ENCODE results near the gene ARL5B.
"Not testable (repeated sequence)": the region's sequence is repeated elsewhere in the genome, so short reads cannot be mapped to it uniquely, and the experiment has no call there.

ARL5B gene, protein sequence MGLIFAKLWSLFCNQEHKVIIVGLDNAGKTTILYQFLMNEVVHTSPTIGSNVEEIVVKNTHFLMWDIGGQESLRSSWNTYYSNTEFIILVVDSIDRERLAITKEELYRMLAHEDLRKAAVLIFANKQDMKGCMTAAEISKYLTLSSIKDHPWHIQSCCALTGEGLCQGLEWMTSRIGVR

DNA sequence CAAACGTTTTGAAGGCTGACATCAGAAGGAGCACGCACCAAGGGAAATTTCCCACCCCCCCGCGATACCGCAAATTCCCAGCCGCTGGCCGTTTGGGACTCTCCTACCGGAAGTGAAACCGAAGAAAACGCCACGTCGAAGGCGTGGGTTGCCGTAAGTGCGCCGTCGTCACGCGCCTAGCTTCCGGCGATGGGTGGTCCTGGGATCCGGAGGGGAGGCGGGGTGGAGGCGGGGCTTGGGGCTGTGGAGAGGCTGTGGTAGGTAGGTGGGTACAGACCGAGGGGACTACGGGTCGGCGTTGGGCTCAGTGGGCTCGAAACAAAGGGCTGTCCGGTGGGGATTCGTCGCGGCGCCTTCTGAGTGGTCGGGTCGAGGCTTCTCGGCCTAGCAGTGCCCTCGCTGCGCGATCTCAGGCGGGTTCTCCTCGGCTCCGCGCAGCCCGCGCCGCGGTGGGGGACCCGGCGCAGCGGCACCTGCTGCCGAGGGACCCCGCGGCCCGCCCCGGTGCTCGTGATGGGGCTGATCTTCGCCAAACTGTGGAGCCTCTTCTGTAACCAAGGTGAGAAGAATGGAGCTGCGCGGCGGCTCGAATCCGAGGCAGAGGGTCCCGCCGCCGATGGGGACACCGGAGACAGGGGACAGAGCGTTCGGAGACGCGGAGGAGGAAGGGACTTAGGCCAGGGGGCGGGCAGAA is at the start of gene ARL5B:
Gene ARL5B (plus strand): TSS at position 307 of the 694 bp plus-strand sequence. CDS start 207 bp downstream, at position 514.
- peak; percentile 90 to 96 for DNase-seq (ENCODE audit: extremely low read depth in 1 of 2, low read depth in 1 of 2)

DNA sequence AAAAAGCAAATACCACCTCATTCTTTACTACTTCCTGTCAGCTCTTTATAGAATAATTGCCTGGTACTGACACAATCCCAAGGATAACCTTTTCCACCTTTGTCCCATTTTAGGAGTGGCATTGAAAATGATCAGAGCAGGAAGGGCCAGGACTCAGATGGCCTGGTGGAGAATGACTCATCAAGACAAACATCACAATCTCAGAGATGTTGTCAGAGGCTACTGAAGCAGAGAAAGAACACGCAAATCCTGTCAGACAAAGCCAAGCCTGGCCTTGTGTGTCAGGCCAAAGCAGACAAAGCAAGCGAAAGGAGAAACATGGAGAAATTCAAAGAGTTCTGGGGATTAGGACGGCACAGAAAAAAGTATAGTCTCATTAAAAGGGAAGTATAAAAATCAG is 48.7 kb upstream of the ARL5B start:
- no peak for DNase-seq (ENCODE audit: extremely low read depth in 1 of 2, low read depth in 1 of 2)

DNA sequence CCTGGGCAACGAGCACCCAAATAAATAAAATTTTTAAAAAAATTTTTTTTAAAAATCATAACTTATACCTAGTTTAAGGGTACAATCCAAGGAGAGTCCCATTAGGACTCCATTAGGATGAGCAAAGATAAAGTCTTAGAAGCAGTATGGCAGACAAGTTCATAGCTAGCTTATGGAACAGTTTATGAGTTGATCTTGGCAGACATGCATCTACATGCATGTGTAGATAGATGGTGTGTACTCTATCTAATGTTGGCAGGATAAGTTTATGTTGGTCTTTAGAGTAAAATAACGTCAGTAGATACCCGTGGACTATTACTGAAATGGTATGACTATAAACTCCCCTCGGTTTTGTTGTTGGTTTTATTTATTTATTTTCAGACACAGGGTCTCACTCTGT is 48.1 kb upstream of the ARL5B start:
- no peak for DNase-seq (ENCODE audit: extremely low read depth in 1 of 2, low read depth in 1 of 2)

DNA sequence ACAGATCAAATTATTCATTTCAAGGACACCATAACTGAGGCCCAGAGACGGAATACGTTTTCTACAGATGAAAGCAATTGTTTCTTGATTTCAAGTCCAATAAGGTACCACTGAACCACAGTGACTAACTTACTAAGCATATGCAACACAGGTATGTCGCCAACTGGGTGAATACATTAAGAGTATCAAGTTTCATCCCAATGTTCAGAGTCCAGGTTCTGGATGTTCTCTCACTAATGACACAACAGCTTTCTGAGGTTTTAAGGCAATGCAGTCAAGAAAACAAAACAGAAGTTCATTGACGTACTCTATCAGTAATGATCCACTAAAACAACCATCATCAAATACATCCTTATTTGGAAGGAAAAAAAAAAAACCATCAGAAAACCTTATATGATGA is 43.6 kb upstream of the ARL5B start:
- no peak for DNase-seq (ENCODE audit: extremely low read depth in 1 of 2, low read depth in 1 of 2)

DNA sequence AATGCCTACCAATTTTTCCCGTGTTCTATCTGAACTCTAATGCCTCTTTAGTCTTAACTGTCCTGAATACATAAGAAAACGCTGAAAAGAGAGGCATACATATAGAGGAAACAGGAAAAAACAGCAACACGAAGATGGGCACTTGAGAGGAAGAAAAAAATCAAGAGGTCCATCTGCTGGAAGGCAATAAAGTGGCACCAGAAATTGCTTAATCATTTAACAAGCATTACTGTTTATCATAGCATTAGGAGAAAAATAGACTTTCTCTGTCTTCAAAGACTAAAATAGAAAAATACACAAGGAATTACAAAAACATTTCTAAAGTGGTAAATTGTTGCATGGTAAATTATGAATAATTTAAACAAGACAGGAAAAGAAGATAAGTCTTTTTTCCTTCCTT is 42.9 kb upstream of the ARL5B start:
- DNase-seq (ENCODE audit: extremely low read depth in 1 of 2, low read depth in 1 of 2): no peak

DNA sequence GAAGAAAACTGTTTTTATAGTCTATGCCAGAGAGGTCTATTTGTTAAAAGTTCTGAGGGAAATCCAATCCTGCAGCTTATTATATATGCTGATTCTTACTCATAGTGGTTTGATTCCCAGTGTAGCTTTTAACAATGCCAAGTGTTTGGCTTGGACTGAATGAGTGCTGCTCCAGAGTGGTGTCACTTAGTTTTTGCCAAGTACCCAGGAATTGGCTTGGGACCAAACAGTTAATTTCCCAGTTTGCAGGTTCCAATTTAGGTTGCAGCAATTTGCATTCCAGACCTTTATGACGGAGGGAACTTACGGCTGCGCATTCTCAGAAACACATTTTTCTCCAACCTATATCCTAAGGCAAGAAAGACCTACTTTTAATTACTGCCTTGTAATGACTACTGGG is 40.2 kb upstream of the ARL5B start:
- no peak for DNase-seq (ENCODE audit: extremely low read depth in 1 of 2, low read depth in 1 of 2)

DNA sequence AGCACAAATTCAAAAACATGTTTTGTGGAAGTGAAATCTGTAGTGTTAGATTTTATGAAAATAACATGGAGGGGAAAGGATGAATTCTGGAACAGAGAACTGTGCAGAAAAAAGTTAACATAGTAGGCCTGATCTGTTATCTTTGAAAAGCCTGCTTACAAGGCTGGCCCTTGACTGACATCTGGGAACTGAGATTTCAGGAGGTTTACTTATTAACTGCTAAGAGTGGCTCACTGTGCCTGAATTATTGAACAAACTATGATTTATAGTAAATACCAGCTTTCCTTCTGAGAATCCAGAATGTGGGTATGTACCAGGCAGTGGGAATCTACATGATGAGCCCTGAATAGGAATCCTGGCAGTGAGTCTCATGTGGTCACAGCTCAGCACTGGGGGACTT is 38.4 kb upstream of the ARL5B start:
- no peak for DNase-seq (ENCODE audit: extremely low read depth in 1 of 2, low read depth in 1 of 2)

DNA sequence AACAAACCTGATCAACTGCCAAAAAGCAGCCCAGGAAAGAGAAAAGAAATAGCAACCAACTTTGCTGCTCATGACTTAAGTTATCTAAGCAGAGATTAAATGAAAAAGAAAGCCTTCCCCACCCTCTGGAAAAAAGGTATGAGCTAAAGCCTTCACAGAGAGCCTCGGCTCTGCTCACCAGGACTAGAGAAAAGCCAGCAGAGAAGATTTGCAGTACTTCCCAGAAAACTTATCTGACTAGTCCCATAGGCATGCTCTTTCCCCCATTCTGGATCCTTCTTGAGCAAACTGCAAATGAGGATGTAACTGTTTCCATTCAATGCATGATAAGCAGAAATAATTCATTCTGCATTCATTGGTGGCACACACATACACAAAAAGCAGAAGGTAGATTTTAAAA is 35.6 kb upstream of the ARL5B start:
- DNase-seq (ENCODE audit: extremely low read depth in 1 of 2, low read depth in 1 of 2): not testable (repeated sequence)

DNA sequence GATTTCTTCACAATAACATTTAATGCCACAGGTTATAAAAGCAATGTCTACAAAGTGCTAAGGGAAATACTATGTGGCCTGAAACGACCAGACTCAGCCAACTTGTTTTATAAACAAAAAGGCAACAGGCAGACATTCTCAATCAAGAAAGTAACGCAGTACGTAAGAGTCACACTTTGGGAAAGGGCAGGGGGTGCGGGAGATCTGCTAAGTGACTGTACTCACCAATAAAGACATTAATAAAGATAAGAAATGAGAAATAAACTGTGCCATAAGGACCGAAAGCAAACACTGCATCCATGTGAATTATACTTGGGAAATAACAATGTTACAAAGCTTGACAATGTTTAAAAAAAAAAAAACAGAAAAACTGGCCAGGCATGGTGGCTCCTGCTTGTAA is 33.3 kb upstream of the ARL5B start:
- no peak for DNase-seq (ENCODE audit: extremely low read depth in 1 of 2, low read depth in 1 of 2)

DNA sequence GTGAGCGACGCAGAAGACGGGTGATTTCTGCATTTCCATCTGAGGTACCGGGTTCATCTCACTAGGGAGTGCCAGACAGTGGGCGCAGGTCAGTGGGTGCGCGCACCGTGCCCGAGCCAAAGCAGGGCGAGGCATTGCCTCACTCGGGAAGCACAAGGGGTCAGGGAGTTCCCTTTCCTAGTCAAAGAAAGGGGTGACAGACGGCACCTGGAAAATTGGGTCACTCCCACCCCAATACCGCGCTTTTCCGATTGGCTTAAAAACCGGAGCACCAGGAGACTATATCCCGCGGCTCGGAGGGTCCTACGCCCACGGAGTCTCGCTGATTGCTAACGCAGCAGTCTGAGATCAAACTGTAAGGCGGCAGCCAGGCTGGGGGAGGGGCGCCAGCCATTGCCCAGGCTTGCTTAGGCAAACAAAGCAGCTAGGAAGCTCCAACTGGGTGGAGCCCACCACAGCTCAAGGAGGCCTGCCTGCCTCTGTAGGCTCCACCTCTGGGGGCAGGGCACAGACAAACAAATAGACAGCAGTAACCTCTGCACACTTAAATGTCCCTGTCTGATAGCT is 31.7 kb upstream of the ARL5B start:
- DNase-seq (ENCODE audit: extremely low read depth in 1 of 2, low read depth in 1 of 2): peak; percentile 26 to 55

DNA sequence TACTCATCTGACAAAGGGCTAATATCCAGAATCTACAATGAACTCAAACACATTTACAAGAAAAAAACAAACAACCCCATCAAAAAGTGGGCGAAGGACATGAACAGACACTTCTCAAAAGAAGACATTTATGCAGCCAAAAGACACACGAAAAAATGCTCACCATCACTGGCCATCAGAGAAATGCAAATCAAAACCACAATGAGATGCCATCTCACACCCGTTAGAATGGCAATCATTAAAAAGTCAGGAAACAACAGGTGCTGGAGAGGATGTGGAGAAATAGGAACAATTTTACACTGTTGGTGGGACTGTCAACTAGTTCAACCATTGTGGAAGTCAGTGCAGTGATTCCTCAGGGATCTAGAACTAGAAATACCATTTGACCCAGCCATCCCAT is 26.7 kb upstream of the ARL5B start:
- not testable (repeated sequence) for DNase-seq (ENCODE audit: extremely low read depth in 1 of 2, low read depth in 1 of 2)

DNA sequence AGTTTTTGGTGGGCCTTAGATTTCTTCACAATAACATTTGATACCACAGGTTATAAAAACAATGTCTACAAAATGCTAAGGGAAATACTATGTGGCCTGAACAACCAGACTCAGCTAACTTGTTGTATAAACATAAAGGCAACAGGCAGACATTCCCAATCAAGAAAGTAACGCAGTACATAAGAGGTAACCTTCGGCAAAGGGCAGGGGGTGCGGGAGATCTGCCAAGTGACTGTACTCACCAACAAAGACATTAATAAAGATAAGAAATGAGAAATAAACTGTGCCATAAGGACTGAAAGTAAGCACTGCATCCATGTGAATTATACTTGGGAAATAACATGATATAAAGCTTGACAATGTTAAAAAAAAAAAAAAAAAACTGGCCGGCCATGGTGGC is 23.2 kb upstream of the ARL5B start:
- no peak for DNase-seq (ENCODE audit: extremely low read depth in 1 of 2, low read depth in 1 of 2)

DNA sequence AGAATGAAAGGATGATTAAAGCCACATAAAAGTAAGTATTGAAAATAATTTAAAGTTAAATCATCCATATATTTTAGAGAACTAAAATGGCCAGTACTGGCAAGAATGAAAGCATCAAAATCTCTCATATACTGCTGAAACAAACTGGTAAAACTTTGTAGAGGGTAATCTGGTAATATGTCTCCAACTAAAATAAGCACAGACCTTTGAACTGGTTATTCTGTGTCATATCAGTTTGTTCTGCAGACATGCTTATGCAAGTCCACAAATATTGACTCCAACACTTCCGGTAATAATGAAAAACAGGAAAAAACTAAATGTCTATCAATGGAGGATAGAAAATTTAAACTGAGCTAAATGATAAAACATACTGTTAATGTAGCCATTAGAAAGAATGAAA is 21.8 kb upstream of the ARL5B start:
- not testable (repeated sequence) for DNase-seq (ENCODE audit: extremely low read depth in 1 of 2, low read depth in 1 of 2)

DNA sequence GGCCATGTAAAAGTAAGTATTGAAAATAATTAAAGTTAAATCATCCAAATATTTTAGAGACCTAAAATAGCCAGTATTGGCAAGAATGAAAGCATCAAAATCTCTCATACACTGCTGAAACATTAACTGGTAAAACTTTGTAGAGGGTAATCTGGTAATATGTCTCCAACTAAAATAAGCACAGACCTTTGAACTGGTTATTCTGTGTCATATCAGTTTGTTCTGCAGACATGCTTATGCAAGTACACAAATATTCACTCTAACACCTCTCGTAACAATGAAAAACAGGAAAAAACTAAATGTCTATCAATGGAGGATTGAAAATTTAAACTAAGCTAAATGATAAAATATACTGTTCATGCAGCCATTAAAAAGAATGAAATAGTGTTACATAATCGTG is 19.5 kb upstream of the ARL5B start:
- DNase-seq (ENCODE audit: extremely low read depth in 1 of 2, low read depth in 1 of 2): not testable (repeated sequence)

DNA sequence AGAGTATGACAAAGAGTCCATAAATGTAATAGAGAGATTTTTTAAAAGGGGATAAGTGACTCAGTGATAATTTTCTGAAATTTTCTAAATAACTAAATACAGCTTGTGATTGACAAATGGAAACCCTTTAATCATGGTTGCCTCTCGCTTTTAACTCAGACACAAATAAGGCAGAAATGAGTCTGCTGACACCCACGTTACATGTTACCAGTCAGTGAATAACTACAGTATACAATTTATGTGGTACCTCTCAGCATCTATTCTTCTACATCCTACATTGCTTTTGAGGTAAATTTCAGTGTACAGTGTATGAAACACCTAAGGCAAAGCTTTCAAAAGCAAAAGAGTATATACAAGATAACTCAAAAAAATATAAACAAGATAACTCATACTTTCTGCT is 12.1 kb upstream of the ARL5B start:
- DNase-seq (ENCODE audit: extremely low read depth in 1 of 2, low read depth in 1 of 2): no peak

DNA sequence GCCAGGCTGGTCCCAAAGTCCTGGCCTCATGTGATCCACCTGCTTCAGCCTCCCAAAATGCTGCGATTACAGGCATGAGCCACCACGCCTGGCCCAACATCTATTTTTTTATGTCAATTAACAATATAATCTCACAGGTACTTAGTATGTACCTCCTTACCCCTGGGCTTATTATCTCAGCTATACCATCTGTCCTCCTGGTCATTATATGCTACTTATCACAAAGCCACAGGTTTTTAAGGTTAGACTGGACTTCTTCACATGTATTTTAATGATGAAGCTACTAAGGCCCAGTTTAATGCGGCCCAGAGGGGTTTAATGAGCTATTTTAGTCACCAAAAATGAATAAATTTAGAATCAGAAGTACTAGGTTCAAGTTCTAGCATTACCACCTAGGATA is 11.3 kb upstream of the ARL5B start:
- no peak for DNase-seq (ENCODE audit: extremely low read depth in 1 of 2, low read depth in 1 of 2)

DNA sequence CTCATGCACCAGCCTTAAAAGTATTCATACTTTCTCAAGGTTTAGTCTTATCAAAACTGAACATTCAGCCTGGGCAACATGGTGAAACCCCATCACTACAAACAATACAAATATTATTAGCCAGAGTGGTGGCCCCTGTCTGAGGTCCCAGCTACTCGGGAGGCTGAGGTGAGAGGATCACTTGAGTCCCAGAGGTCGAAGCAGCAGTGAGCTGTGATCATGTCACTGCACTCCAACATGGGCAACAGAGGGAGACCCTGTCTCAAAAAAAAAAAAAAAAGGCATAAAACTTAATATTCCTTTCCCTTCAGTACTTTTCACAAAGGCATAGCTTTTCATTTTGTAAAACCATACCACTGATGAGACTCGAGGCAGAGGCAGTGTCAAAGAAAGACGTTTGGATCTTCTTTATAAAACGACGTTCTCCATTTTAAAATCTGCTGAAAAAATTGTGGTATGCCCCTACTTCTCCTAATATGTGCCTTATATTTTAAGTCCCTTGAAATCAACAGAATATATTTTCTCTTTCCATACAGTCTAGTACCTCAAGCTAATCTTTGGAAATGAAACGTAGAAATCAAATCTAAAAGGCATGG is 9.8 kb upstream of the ARL5B start:
- no peak for DNase-seq (ENCODE audit: extremely low read depth in 1 of 2, low read depth in 1 of 2)

DNA sequence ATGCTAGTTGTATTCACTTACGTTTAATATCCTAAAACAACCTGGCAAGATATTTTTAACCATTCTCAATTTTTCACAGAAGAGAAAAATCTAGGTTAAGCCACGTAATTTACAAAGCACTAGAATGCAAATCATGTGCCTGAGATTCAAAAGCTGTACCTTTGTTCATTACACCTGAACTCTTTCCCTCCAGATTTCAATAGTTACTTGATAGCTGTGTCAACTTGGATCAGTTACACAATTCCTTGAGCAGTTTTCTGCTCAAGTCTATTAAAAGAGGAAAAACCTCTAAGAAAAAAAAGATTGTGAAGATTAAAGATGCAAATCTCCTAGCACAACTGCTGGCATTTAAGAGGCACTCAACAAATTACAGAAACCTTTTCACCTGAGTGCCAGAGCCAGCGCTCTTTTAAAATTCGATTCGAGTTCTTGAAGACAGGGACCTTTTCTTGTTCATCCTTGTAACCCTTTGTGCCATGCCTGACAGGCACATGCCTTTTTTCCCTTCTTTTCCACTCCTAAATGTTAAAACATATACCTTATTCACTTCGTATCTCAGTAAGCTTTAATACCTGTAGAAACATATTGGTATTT is 8.7 kb upstream of the ARL5B start:
- no peak for DNase-seq (ENCODE audit: extremely low read depth in 1 of 2, low read depth in 1 of 2)

DNA sequence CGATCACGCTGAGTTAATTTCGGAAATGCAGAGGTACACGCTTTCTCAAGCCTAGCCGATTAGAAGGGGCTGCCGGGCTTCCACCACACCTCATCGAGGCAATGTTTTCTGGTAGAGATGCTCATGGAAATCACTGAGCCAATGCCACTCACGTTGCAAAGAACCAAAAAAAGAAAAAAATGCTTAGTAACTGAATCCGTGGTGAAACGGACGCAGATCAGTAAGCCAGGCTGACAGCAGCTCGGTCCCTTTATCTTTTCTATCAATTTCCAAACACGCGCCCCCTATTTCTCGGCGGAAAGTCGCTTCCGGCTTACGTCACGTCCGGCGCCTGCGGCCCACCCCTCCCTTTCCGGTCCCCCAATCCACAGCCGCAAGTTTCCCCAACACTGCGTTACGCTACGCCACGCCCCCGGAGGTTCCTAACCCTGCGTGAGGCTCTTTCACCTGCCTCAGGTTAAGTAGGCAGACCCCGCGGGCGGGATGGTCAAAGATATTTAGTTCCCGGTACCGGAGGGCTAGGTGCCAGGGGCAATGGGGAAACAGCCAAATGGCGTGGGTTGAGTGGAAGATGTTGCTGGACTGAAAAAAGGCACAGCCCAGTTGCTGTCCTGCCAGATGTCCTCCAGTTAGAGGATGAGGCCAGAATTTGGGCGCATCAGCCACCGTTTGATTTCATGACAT is 7.8 kb upstream of the ARL5B start, which contains the start of gene NSUN6:
Gene NSUN6 (minus strand): TSS at position 264 of the 684 bp plus-strand sequence. CDS start 384 bp downstream, outside the sequence.
- DNase-seq (ENCODE audit: extremely low read depth in 1 of 2, low read depth in 1 of 2): peak; percentile 82 to 92

DNA sequence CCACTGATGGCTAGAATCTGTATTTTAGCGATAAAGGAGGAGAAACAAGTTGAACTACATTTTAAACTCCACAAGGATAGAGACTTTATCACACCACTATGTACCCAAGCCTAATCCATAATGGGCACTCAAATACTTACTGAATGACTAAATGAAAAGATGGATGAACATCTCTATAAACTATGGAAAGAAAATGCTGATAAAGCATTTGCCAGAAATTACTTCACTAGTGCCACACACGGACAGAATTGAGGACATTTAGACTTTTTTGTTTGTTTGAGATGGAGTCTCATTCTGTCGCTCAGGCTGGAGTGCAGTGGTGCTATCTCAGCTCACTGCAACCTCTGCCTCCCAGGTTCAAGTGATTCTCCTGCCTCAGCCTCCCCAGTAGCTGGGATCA is 6.1 kb upstream of the ARL5B start:
- DNase-seq (ENCODE audit: extremely low read depth in 1 of 2, low read depth in 1 of 2): no peak

DNA sequence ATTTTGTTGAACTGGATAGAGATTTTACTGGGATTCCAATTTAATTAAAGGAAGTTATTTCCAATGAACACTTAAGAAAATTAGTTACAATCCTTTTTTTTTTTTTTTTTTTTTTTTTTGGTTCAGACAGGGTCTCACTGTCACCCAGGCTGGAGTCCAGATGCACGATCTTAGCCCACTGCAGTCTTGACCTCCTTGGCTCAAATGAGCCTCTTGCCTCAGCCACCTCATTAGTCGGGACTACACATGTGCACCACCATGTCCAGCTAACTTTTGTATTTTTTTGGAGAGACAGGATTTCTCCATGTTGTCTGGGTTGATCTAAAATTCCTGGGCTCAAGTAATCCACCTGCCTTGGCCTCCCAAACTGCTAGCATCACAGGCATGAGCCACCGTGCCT is 2.5 kb upstream of the ARL5B start:
- DNase-seq (ENCODE audit: extremely low read depth in 1 of 2, low read depth in 1 of 2): no peak
